ENCODE measurements around the gene GRK2. TPM values are rescaled to one million over a fixed set of nuclear protein-coding genes. Genes with fewer than 3 reads are reported as not detected.

The GRK2 gene
- total RNA-seq, 1 experiment from 2014 or later = 270 TPM

DNA sequence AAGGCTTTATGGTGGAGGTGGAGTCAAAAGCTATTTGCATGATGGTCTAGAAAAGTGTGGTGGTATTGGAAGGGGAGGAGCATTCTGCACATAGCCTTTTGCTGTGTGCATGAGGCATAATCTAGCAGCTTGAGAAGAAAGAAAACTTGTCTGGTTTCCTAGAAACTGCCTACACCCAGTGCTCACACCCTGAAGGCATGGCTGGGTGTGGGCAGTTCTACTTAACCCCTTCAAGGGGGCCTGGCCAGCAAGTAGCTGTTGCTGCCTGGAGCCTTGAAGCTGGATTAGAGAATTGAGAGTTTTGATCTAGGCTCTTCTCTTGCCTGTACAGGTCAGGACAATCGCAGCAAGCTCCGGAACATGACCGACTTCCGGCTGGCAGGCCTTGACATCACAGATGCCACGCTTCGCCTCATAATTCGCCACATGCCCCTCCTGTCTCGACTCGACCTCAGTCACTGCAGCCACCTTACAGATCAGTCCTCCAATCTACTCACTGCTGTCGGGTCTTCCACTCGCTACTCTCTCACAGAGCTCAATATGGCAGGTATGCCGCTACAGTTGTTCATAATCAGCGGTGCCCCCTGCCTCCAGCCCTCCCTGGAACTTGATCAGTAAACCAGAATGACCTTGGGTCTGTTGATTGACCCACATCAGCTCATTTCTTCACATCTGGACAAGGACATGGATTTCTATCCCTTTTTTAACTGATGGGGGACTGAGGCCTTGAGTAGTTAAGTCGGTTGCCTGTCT lies 12.2 kb upstream of the GRK2 start:
- DNase-seq (ENCODE audit: low spot score) = no peak

DNA sequence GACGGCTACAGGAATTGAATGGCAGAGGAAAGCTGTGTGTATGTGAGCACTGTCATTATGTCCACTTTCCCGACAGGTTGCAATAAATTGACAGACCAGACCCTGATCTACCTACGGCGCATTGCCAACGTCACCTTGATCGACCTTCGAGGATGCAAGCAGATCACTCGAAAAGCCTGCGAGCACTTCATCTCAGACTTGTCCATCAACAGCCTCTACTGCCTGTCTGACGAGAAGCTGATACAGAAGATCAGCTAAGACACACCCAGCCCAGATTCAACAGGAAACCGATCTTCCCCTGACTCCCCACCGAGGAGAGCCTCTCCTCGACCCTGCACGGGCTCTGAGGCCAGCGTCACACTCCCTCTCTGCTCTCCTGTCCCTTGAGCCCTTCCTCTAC lies 11.5 kb upstream of the GRK2 start:
- no peak for DNase-seq (ENCODE audit: low spot score)

GRCh38 chr11:67255353-67255752 lies 10.9 kb upstream of the GRK2 start:
- no peak for DNase-seq (ENCODE audit: low spot score)

- no peak for DNase-seq (ENCODE audit: low spot score)
Measured at GRCh38 chr11:67255864-67256263, 10.4 kb upstream of the GRK2 start.

DNA sequence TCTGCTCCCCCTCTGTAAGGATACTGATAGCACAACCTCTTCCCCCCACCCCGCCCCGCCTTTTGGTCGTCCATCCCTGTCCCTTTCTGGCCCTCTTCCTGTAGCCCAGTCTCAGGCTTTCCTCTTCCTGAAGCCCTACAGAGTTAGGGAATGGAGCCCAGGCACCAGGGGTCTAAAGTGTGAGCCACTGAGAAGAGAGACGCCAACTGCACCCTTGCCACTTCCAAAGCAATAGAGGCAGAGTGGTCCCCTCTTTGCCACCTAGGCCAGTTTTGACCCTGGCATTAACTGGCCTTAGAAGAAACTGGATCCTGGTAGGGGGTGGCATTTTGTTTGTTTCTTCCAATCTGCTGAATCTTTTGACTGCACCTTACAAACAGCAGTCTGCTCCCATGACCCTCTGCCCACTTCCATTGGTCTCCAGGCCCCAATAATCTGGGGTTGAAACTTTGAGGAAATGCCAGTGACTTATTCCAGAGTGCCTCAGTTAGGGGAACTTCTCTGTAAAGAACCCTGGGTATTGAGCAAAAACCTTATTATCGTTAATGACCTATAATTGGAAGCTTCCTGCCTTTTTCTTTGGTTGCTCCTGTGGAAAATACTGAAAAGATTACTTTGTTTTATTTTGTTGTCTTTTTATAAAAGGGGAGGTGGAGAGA lies 9.7 kb upstream of the GRK2 start:
- no peak for DNase-seq (ENCODE audit: low spot score)

- no peak for DNase-seq (ENCODE audit: low spot score)
Measured at GRCh38 chr11:67260406-67260805, 5.9 kb upstream of the GRK2 start.

GRCh38 chr11:67260885-67261639 lies 5.2 kb upstream of the GRK2 start:
- peak; percentile 63 for DNase-seq (ENCODE audit: low spot score)

- DNase-seq (ENCODE audit: low spot score) = no peak
Measured at GRCh38 chr11:67261640-67261945, 4.7 kb upstream of the GRK2 start.

GRCh38 chr11:67261946-67262681 lies 4.2 kb upstream of the GRK2 start:
- DNase-seq (ENCODE audit: low spot score) = no peak

DNA sequence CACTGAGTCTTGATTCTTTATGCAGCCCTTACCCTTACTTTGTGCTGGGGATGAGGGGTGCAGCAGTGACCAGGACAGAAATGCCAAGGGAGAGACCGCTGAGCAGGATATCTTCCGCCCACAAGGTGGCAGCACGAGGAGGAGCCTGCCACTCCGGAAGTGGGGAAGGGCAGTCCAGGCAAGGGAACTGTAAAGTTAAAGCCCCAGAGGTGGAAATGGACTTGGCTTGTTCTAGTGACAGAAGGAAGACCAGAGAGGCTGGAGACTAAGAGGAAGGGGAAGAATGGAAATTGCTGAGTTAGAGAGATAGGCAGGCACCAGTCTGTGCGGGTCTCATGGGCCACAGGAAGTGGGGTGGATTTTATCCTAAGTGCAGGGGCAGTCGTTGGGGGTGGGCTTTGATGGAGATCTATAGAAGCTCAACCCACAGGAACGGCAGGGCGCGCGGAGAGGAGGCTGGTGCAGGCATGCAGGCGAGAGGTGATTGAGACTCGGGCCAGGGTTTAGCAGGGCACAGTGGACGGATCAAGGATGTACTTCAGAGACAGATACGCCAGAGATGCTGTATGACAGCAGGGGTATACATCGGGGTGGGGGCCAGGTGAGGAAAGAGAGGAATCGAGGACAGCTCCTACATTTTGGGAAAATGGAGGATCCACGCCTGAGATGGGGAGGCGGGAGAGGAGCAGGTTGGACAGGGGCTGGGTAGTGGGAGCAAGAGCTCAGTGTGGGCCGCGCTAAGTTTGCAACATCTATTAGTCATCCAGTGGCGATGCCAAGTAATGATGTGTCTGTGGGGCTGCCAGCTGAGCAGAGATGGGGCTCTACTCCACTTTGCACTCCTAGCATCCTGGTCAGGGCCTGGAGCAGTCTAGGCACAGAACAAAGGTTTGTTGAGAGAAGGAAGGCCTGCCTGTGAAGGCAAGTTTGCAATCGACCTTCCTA lies 3.3 kb upstream of the GRK2 start:
- DNase-seq (ENCODE audit: low spot score) = peak; percentile 95

GRCh38 chr11:67264260-67264659 lies 2.0 kb upstream of the GRK2 start:
- no peak for DNase-seq (ENCODE audit: low spot score)

DNA sequence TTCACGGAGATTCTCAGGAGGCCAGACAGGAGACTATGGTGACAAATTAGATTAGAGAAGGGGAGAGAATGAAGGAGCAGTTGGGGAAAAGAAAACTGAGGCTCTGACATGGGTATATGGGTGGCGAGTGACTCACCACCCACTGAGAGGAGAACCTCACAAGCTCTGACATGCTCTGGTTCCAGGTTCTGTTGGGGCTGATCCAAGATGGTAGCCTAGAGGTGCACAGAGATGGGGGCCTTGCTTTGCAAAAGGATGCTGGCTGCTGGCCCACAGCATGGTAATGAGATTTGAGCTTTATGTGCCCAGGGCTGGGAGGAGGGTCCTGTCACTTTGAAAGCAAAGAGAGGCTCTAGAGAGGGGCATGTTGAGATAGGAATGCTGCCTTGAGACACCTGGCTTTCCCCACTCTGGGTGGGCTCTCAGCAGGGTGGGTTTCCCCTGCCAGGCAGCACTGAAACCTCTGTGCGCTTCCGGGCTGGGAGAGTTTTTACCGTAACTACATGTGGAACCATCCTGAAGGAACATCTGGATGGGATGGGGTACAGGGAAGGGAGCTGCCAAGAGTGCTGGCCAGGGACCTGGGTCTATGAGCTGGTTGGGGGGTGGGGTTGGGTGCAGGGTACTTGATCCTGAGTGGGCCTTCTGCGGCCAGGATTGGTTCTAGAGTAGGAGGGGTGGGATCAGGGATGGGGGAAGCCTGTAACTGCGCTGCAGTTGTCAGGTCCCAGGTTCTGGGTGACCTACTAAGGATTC lies 1.2 kb upstream of the GRK2 start:
- no peak for DNase-seq (ENCODE audit: low spot score)

- peak; percentile 75 for DNase-seq (ENCODE audit: low spot score)
Measured at GRCh38 chr11:67265633-67266448, 432 bp upstream of the GRK2 start.

GRCh38 chr11:67267188-67268080 lies 1.2 kb downstream of the GRK2 start:
- peak; percentile 88 for DNase-seq (ENCODE audit: low spot score)

GRCh38 chr11:67268081-67268961 lies 2.0 kb downstream of the GRK2 start:
- DNase-seq (ENCODE audit: low spot score) = no peak

DNA sequence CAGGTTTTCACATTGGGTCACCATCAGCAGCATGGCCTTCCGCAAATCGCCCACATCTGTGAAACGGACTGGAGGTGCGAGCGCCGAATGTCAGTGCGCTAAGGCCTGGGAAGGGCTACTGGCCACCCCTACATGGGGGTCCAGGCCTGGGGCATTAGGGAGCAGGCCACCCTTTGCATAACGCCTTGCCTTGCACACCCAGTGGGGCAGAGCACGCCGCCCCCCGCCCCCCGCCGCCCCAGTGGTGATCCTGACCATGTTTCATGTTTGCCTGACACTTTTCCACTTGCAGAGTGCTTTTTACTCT lies 2.6 kb downstream of the GRK2 start:
- no peak for DNase-seq (ENCODE audit: low spot score)

All from HT-29 (cell line).